ENCODE data around the gene SNX20.
A peak's percentile ranks its signal among the peaks of the same experiment; 100 is the strongest.

The SNX20 gene

GRCh38 chr16:50668368-50669008 is 12.6 kb downstream of the SNX20 start:
- Mint-ChIP-seq H3K27me3 (no peaks in the 10 kb centered on the region), H3K27ac (peak overlapping the region; percentile 96), H3K4me1 (peaks cover 55% of the 10 kb centered on the region), H3K36me3 (peaks cover 62% of the 10 kb centered on the region), H3K4me3 (no peak overlapping the region), H3K9me3 (peaks cover 24% of the 10 kb centered on the region)
- CTCF ChIA-PET = interaction anchor here (0.7 to 11.9 kb wide), 24 partner anchors 10 to 644 kb away, joined by 3 to 239 read pairs (median 6); partner anchors contain the start of genes CNEP1R1, CYLD, NOD2 and SNX20
- no peak for DNase-seq

GRCh38 chr16:50667497-50668367 is 13.4 kb downstream of the SNX20 start:
- H3K36me3 Mint-ChIP-seq = peaks cover 56% of the 10 kb centered on the region
- peak overlapping the region; percentile 61 for H3K4me3 Mint-ChIP-seq
- no peaks in the 10 kb centered on the region for H3K27me3 Mint-ChIP-seq
- peaks cover 17% of the 10 kb centered on the region for H3K9me3 Mint-ChIP-seq
- peak; percentile 37 for DNase-seq
- H3K4me1 Mint-ChIP-seq = peaks cover 55% of the 10 kb centered on the region
- H3K27ac Mint-ChIP-seq = peak overlapping the region; percentile 96
- CTCF ChIA-PET = interaction anchor here (0.6 to 11.9 kb wide), 38 partner anchors 10 to 643 kb away, joined by 3 to 239 read pairs (median 6); partner anchors contain the start of genes CNEP1R1, CYLD, NOD2 and SNX20

- Mint-ChIP-seq H3K27me3 (peaks cover under 1% of the 10 kb centered on the region), H3K4me3 (peak overlapping the region; percentile 61), H3K36me3 (peaks cover 49% of the 10 kb centered on the region), H3K27ac (peak overlapping the region; percentile 96), H3K9me3 (peaks cover 13% of the 10 kb centered on the region), H3K4me1 (peaks cover 54% of the 10 kb centered on the region)
- DNase-seq = peak; percentile 66
- CTCF ChIA-PET = interaction anchor here (0.6 to 11.9 kb wide), 37 partner anchors 11 to 642 kb away, joined by 3 to 239 read pairs (median 7); partner anchors contain the start of genes CNEP1R1, CYLD and SNX20
These were observed 14.2 kb downstream of the SNX20 start for GRCh38 chr16:50666658-50667496.

GRCh38 chr16:50665128-50665878 is 15.8 kb downstream of the SNX20 start:
- Mint-ChIP-seq H3K4me3 (peak overlapping the region; percentile 58), H3K36me3 (peaks cover 34% of the 10 kb centered on the region), H3K27me3 (peaks cover 6% of the 10 kb centered on the region), H3K9me3 (peaks cover 8% of the 10 kb centered on the region), H3K4me1 (peaks cover 47% of the 10 kb centered on the region), H3K27ac (peak overlapping the region; percentile 81)
- DNase-seq = peak; percentile 88
- CTCF ChIA-PET = interaction anchor here (0.5 to 11.9 kb wide), 39 partner anchors 8 to 640 kb away, joined by 3 to 239 read pairs (median 4); partner anchors contain the start of genes CNEP1R1, CYLD, NKD1 and SNX20

- peaks cover 8% of the 10 kb centered on the region for H3K9me3 Mint-ChIP-seq
- peaks cover 10% of the 10 kb centered on the region for H3K27me3 Mint-ChIP-seq
- DNase-seq = no peak
- H3K4me1 Mint-ChIP-seq = peaks cover 48% of the 10 kb centered on the region
- peaks cover 27% of the 10 kb centered on the region for H3K36me3 Mint-ChIP-seq
- CTCF ChIA-PET = interaction anchor here (0.7 to 11.9 kb wide), 16 partner anchors 14 to 639 kb away, joined by 3 to 239 read pairs (median 10); partner anchors contain the start of genes CNEP1R1, CYLD and SNX20
- H3K27ac Mint-ChIP-seq = no peak overlapping the region
- H3K4me3 Mint-ChIP-seq = no peak overlapping the region
These were observed 16.8 kb downstream of the SNX20 start for GRCh38 chr16:50664270-50664669.

GRCh38 chr16:50662306-50662940 is 18.7 kb downstream of the SNX20 start:
- Mint-ChIP-seq H3K27me3 (peaks cover 15% of the 10 kb centered on the region), H3K27ac (peak overlapping the region; percentile 42), H3K4me1 (peaks cover 32% of the 10 kb centered on the region), H3K9me3 (peaks cover 8% of the 10 kb centered on the region), H3K36me3 (peaks cover 12% of the 10 kb centered on the region), H3K4me3 (no peak overlapping the region)
- CTCF ChIA-PET = interaction anchor here (6.0 kb wide), 1 partner anchor 289 kb away, joined by 39 read pairs; no protein-coding TSS in a partner anchor
- DNase-seq = no peak

GRCh38 chr16:50659806-50660205 is 21.3 kb downstream of the SNX20 start:
- Mint-ChIP-seq H3K27ac (no peak overlapping the region), H3K36me3 (peaks cover 5% of the 10 kb centered on the region), H3K4me1 (peaks cover 8% of the 10 kb centered on the region), H3K27me3 (peaks cover 22% of the 10 kb centered on the region), H3K4me3 (no peak overlapping the region), H3K9me3 (peaks cover 8% of the 10 kb centered on the region)
- DNase-seq = no peak
- CTCF ChIA-PET = interaction anchor here (2.0 kb wide), 1 partner anchor 17 kb away, joined by 4 read pairs; no protein-coding TSS in a partner anchor

- H3K27me3 Mint-ChIP-seq = peaks cover 28% of the 10 kb centered on the region
- H3K4me3 Mint-ChIP-seq = no peak overlapping the region
- H3K4me1 Mint-ChIP-seq = peaks cover 3% of the 10 kb centered on the region
- CTCF ChIA-PET = interaction anchor here (1.2 to 1.6 kb wide), 2 partner anchors 8 to 149 kb away, joined by 3 to 4 read pairs; no protein-coding TSS in a partner anchor
- no peak overlapping the region for H3K27ac Mint-ChIP-seq
- H3K36me3 Mint-ChIP-seq = peaks cover 1% of the 10 kb centered on the region
- no peak for DNase-seq
- H3K9me3 Mint-ChIP-seq = peaks cover 1% of the 10 kb centered on the region
These were observed 23.9 kb downstream of the SNX20 start for GRCh38 chr16:50657241-50657640.

GRCh38 chr16:50655558-50656055 is 25.5 kb downstream of the SNX20 start:
- CTCF ChIA-PET = interaction anchor here (0.6 kb wide), 1 partner anchor 151 kb away, joined by 3 read pairs; no protein-coding TSS in a partner anchor
- H3K4me3 Mint-ChIP-seq = no peak overlapping the region
- peaks cover 3% of the 10 kb centered on the region for H3K4me1 Mint-ChIP-seq
- H3K36me3 Mint-ChIP-seq = no peaks in the 10 kb centered on the region
- no peak overlapping the region for H3K27ac Mint-ChIP-seq
- H3K9me3 Mint-ChIP-seq = peaks cover 2% of the 10 kb centered on the region
- H3K27me3 Mint-ChIP-seq = peaks cover 22% of the 10 kb centered on the region
- DNase-seq = no peak

GRCh38 chr16:50653633-50654519 is 27.2 kb downstream of the SNX20 start:
- H3K4me1 Mint-ChIP-seq = no peaks in the 10 kb centered on the region

GRCh38 chr16:50652836-50653425 is 28.2 kb downstream of the SNX20 start:
- no peak overlapping the region for H3K27ac Mint-ChIP-seq
- no peaks in the 10 kb centered on the region for H3K4me1 Mint-ChIP-seq
- DNase-seq = no peak
- no peak overlapping the region for H3K4me3 Mint-ChIP-seq
- peaks cover 2% of the 10 kb centered on the region for H3K9me3 Mint-ChIP-seq
- CTCF ChIA-PET = interaction anchor here (1.5 to 2.5 kb wide), 3 partner anchors 13 to 153 kb away, joined by 4 to 9 read pairs (median 5); no protein-coding TSS in a partner anchor
- no peaks in the 10 kb centered on the region for H3K36me3 Mint-ChIP-seq
- H3K27me3 Mint-ChIP-seq = peaks cover 16% of the 10 kb centered on the region

More at GRCh38 chr16:50653633-50654519, 27.2 kb downstream of the SNX20 start:
- CTCF ChIA-PET = interaction anchor here (1.5 to 2.5 kb wide), 2 partner anchors 12 to 152 kb away, joined by 5 to 9 read pairs; no protein-coding TSS in a partner anchor
- no peak for DNase-seq
- no peak overlapping the region for H3K4me3 Mint-ChIP-seq
- H3K27ac Mint-ChIP-seq = no peak overlapping the region
- no peaks in the 10 kb centered on the region for H3K36me3 Mint-ChIP-seq
- peaks cover 18% of the 10 kb centered on the region for H3K27me3 Mint-ChIP-seq
- peaks cover 2% of the 10 kb centered on the region for H3K9me3 Mint-ChIP-seq
